ENCODE results near the gene MRPS22. TPM values are rescaled to one million over a fixed set of nuclear protein-coding genes. Genes with fewer than 3 reads are reported as not detected.

MRPS22 gene
- total and polyA plus RNA-seq, 8 donors = 14.7 to 29.0 (median 18.8) TPM

DNA sequence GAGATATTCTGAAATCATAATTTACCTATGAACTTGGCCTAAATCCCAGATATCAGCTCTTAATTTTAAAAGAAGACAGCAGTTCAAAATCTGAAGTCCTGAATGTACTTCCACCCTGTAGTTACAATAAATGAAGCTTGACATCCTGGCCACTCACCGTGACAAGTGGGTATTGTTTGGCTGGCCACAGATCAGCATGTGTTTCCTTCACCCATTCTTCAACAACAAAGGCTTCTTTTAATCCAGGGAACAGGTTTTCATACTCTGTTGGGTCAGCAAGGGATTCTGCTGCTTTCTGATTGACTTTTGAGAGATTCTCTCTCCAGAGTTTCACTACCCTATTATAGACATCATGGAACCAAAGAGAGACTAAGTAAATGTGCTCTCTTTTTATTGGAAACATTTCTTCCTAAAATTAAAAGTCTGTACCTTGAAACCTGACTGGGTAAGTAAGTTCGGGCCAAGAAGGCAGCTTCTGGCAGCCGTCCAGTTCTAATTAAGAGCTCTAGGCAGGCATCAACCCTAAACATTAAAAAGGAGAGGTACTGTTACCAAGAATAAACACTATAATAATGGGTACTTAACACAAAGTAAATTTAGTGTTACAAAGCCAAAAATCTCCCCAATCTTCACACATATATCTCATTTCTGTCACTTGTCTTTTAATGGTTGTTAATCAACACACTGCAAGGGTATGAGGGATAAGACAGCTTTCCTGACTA lies 15.2 kb downstream of the MRPS22 start:
- no peaks in the 10 kb centered on the region for H3K9me3 ChIP-seq
- ATAC-seq = no peak
- H3K27me3 ChIP-seq = no peaks in the 10 kb centered on the region
- DNase-seq = no peak
- FAIRE-seq = no peak
- peaks cover 0 to 21% (median 19%) of the 10 kb centered on the region in 3 donors for H3K4me1 ChIP-seq
- intact Hi-C loops (cut with DNase I) = no loop called here
- peaks cover 9 to 77% (median 52%) of the 10 kb centered on the region in 3 donors for H3K36me3 ChIP-seq
- WGBS, 2 donors = 52 to 59% methylated on average over 3 of the region's 3 CpGs
- H3K4me3 ChIP-seq = no peak overlapping the region
- H3K27ac ChIP-seq = no peak overlapping the region
- TF ChIP-seq, protein P1, sequence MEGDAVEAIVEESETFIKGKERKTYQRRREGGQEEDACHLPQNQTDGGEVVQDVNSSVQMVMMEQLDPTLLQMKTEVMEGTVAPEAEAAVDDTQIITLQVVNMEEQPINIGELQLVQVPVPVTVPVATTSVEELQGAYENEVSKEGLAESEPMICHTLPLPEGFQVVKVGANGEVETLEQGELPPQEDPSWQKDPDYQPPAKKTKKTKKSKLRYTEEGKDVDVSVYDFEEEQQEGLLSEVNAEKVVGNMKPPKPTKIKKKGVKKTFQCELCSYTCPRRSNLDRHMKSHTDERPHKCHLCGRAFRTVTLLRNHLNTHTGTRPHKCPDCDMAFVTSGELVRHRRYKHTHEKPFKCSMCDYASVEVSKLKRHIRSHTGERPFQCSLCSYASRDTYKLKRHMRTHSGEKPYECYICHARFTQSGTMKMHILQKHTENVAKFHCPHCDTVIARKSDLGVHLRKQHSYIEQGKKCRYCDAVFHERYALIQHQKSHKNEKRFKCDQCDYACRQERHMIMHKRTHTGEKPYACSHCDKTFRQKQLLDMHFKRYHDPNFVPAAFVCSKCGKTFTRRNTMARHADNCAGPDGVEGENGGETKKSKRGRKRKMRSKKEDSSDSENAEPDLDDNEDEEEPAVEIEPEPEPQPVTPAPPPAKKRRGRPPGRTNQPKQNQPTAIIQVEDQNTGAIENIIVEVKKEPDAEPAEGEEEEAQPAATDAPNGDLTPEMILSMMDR (IDR thresholded peaks at IDR 0.05) = no peak

DNA sequence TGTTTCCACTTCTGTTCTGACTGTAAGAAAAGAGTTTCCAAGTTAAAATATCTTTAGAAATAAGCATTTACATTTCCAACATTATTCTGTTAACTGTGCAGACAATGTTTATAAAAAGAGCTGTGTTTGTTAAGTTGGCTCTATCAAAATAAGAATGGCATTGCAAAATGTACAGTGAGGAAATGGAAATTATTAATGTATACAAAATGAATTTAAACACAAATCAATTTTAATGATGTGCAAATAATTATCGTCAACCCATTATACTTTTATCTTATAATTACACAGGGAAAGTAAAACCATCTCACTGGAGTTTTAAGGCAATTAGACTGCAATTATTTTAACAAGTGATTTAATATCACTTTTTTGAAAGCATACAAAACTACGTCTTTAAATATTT lies 17.5 kb downstream of the MRPS22 start:
- Histone ChIP-seq H3K27me3 (no peaks in the 10 kb centered on the region), H3K4me3 (no peak overlapping the region), H3K9me3 (no peaks in the 10 kb centered on the region), H3K36me3 (peaks cover 3 to 84% (median 46%) of the 10 kb centered on the region in 3 donors), H3K4me1 (peaks cover 5 to 15% (median 9%) of the 10 kb centered on the region in 3 donors), H3K27ac (no peak overlapping the region)
- intact Hi-C loops (cut with DNase I) = no loop called here
- TF ChIP-seq, protein P1 (IDR thresholded peaks at IDR 0.05) = no peak
- no peak for DNase-seq
- FAIRE-seq = no peak
- no peak for ATAC-seq
- WGBS, 2 donors = 77 to 84% methylated on average over 2 of the region's 2 CpGs

DNA sequence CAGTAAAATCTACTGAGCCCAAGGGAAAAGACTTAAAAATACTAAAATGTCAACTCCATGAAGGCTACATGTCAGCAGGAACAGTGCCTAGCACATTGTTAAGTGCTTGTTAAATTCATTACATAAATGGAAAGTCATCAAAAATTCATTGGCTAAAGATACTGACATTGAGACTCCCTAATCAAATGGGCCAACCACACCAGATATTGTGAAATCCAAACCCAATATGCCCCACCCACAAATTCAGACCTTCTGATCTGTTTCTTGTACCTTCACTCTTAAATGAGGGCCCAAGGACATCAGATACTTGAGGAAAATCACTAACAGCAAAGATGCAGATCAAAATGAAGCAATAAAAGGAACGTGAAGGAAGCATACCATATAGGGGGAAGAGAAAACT lies 20.7 kb downstream of the MRPS22 start:
- H3K36me3 ChIP-seq = peaks cover 0 to 84% (median 50%) of the 10 kb centered on the region in 3 donors
- H3K27me3 ChIP-seq = no peaks in the 10 kb centered on the region
- H3K4me3 ChIP-seq = no peak overlapping the region
- no peak overlapping the region for H3K27ac ChIP-seq
- peaks cover 7 to 19% (median 14%) of the 10 kb centered on the region in 3 donors for H3K4me1 ChIP-seq
- DNase-seq = no peak
- peak in 1 of 4 donors; percentile 33 for ATAC-seq
- peak; percentile 5 for FAIRE-seq
- TF ChIP-seq, protein P1 (IDR thresholded peaks at IDR 0.05) = no peak
- 59 to 70% methylated on average over 1 of the region's 1 CpG for WGBS, 2 donors
- H3K9me3 ChIP-seq = no peaks in the 10 kb centered on the region
- intact Hi-C loops (cut with DNase I) = no loop called here

DNA sequence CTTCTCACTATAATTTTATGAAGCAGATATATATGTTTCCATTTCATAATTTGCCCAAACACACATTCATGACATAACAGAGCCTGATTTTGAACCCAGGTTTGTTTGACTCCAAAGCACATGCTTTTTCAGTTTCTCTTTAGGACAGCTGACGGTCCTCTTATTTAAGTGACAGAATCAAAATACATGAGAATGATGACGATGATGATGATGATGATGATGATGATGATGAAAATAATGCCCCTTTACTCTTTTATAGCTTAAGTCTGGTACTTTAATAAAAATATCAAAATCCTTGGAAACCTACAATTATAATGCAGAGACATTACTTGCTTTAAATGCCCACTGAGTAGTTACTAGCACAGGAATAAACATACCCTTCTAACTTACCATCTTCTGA lies 30.3 kb downstream of the MRPS22 start:
- Histone ChIP-seq H3K27ac (no peak overlapping the region), H3K9me3 (no peaks in the 10 kb centered on the region), H3K4me1 (peaks cover 7 to 12% (median 10%) of the 10 kb centered on the region in 3 donors), H3K4me3 (no peak overlapping the region), H3K36me3 (peaks cover 9 to 97% (median 71%) of the 10 kb centered on the region in 3 donors), H3K27me3 (no peaks in the 10 kb centered on the region)
- intact Hi-C loops (cut with DNase I) = no loop called here
- no peak for ATAC-seq
- TF ChIP-seq, protein P1 (IDR thresholded peaks at IDR 0.05) = no peak
- FAIRE-seq = no peak
- no peak for DNase-seq
- WGBS, 2 donors = 83 to 91% methylated on average over 2 of the region's 2 CpGs

DNA sequence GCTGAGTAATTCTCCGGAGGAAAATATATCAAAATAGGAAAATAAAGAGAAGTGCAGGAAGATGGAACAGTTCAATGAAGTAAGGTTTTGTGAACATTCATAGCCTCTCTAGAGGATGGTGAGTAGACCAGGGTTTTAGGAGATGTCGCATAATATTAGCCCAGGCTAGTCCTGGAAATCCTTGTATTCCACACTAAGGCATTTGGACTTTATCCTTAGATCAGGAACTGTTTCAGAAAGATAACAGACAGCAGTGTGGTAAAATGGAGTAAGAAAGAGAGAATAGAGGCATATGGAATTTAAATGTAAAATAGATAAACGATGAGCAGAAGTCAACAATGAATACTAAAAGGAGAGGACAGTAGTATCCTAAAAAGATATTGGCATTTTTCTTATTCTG lies 33.6 kb downstream of the MRPS22 start:
- Histone ChIP-seq H3K9me3 (no peaks in the 10 kb centered on the region), H3K27me3 (no peaks in the 10 kb centered on the region), H3K4me1 (peaks cover 8 to 23% (median 13%) of the 10 kb centered on the region in 3 donors), H3K4me3 (no peak overlapping the region), H3K27ac (no peak overlapping the region), H3K36me3 (peaks cover 12 to 88% (median 43%) of the 10 kb centered on the region in 3 donors)
- no peak for ATAC-seq
- FAIRE-seq = no peak
- no peak for DNase-seq
- 64 to 68% methylated on average over 3 of the region's 3 CpGs for WGBS, 2 donors
- TF ChIP-seq, protein P1 (IDR thresholded peaks at IDR 0.05) = no peak
- intact Hi-C loops (cut with DNase I) = no loop called here
